Stimulated activated naive CD4-positive, alpha-beta T cell (primary cell): ENCODE results near the gene USP8.
"Not testable (repeated sequence)": the region's sequence is repeated elsewhere in the genome, so short reads cannot be mapped to it uniquely, and the experiment has no call there.

Experiments
- DNase-seq, 6 experiments: peaks; one replicate each; lab custom pipeline; 2025; lab: John Stamatoyannopoulos, UW

The USP8 gene

DNA sequence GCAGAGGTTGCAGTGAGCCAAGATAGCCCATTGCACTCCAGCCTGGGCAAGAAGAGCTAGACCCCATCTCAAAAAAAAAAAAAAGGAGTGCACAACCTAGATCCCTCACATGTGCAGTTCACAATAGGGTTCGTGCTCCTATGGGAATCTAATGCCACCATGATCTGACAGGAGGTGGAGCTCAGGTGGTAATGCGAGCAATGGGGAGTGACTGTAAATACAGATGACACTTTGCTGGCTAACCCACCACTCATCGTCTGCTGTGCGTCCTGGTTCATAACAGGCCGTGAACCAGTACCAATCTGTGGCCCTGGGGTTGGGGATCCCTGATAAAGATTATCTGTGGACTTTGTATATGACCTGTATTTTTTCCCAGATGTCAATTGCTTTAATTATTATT lies 16.7 kb downstream of the USP8 start:
- DNase-seq, result no peak

DNA sequence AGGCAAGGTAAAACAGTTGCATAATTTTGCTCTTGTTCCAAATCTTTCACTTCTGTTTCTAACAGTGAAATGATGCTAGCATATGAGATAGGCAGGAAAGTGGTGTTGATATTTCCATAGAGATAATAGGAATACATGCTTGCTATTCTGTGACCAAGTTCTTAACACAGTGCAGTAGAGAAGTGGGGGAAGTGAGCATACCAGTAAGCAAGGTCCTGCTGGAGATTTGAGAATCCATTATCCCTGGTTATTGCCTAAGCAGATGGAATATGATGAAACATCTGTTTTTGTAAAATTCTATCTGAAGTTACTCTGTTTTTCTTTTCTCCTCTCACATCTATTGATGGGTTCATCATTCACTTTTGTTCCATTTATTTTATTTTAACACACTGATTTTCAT lies 28.7 kb downstream of the USP8 start:
- no peak for DNase-seq

DNA sequence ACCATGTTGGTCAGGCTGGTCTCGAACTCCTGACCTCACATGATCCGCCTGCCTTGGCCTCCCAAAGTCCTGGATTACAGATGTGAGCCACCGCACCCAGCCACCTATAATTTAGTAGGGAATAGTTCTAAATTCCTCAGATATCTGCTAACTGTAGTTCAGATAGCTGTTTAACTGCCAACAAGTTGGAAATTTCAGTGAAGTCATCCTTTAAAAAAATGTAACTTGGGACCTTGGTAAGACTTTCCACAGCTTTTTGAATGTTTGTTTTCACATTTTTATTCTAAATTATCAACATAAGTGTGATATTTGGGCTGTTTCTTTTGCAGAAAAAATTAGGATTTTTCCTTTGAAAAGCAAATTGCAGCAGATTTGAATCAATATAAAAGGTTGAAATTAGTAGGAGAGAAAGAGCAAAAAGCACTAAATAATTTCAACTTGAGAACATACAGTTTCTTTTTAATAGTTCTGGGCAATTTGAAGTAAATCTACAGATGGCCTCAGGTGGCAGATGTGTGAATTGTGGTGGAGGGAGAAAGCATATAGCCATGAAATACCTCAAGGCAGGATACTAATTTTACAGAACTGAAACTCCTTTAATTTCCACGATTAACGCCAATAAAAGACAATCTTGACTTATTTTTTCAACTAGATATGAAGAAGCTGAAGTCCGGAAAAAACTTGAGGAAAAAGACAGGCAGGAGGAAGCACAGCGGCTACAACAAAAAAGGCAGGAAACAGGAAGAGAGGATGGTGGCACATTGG lies 34.3 kb downstream of the USP8 start:
- DNase-seq, result no peak

DNA sequence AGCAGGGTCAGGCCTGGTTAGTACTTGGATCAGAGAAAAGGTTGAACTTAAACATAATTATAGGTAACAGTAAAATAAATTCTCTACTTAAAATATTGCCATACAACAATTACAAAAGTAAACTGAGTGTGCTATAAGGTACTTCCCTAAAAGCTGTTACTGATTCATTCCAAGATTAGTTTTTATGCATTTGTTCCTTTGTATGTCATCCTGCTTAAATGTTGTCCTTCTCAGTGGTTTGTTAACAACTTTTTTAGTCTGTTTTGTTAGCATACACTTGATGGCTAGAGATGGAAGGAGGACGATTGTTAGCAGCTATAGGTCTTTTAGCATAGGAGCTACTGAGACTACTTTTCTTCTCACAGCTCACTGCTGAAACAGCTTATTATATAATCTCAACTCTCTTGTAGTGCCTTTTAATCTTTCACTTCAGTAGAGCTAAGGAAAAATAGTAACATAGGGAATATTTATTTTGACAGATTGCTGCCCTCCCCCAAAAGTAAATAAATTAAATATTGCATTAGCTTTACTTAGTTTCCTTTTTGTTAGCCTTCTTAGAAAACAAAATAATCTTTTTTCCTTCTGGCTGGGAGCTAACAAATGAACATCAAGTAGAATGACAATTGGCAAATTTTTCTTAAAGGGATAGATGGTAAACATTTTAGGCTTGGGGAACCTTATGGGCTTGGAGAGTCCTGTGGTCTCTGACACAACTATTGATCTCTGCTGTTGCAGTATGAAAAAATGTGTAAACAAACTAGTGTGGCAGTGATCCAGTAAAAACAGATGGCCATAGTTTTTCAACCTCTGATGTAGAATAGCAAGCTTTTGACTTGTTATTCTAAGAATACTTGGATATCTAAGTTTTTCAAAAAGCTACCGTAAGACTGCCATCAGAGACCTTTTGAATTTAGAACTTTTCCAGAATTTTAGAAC lies 39.5 kb downstream of the USP8 start:
- DNase-seq, result no peak

DNA sequence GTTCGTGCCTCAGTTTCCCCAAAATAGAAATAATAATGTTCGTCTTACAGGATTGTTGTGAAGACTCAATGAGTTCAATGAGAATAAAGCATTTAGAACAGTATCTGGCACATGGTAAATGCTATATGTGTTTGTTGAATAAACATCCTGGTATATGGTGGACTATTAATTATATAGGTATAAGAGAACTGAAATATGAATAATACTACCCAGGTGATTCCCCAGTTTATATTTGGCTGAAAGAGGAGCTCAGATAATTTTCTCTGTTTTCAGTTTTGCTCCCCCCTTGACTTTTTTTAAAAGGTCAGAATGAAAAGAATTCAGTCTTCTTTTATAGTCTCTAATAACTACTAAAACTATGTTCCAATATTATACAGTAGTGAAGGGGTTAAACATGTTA lies 46.9 kb downstream of the USP8 start:
- no peak for DNase-seq

DNA sequence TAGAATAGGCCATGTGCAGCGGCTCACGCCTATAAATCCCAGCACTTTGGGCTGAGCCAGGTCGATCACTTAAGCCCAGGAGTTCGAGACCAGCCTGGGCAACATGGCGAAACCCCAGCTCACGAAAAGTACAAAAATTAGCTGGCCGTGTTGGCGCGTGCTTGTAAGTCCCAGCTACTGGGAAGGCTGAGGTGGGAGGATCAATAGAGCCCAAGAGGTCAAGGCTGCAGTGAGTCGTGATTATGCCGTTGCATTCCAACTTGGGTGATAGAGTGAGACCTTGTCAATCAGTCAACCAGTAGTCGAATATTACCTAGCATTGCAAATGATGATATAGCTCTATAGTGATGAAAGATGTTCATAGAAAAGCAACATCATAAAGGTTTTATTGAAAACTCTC lies 51.9 kb downstream of the USP8 start:
- no peak for DNase-seq

DNA sequence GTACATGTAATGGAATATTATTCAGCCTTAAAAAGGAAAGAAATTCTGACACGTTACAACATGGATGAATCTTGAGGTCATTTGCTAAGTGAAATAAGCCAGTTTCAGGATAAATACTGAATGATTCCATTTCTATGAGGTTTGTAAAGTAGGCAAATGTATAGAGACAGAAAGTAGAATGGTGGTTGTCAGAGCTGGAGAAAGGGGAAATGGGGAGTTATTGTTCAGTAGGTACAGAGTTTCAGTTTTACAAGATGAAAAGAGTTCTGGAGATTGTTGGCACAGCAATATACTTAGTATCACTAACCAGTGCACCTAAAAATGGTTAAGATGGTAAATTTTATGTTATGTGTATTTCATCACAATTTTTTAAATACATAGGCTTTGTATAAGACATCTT lies 60.6 kb downstream of the USP8 start:
- DNase-seq, result no peak

DNA sequence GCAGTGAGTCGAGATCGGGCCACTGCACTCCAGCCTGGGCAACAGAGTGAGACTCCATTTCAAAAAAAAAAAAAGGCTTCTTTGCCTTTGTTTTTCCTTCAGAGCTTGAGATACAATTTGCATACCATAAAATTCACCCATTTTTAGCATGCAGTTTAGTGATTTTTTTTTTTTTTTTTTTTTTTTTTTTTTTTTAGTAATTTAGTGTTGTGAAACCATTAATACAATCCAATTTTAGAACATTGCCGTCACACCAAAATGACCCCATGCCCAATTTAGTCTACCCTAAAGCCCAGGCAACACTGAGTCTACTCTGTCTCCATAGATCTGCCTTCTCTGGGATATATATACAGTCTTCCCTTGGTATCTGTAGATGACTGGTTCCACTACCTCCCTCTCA lies 61.2 kb downstream of the USP8 start:
- DNase-seq, result no peak

DNA sequence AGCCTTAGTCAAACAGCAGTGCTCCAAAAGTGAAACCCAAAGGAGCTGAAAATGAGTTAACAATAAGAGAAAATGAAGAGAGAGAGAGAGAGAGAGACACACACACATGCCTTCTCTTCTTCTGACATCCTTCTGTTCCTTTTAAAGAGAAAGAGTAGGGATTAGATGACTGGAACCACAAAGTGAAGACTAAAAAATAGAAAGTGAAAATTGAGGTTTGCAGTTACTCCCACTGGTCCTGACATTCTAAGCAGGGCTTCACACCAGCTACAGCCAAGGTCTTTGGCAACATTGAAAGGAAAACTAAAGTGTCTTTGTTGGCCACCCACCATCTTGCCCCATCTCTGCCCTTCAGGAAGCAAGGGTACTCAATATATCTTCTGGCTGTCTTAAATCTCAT lies 63.1 kb downstream of the USP8 start:
- DNase-seq, result no peak

DNA sequence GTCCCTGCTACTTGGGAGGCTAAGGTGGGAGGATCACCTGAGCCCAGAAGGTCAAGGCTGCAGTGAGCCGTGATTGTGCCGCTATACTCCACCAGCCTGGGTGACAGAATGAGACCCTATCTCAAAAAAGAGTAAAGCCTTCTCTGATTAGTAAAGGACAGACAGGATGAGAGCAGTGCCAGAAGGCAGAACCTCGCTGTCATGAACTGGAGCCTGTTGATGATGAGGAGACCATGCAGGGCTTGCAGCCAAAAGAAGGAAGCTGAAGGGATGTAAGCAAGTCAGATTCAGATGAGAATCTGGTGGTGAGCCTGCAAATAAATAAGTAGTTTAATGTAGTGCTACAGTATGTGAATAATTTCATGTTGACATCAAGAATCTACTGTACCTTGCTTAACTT lies 69.4 kb downstream of the USP8 start:
- no peak for DNase-seq

DNA sequence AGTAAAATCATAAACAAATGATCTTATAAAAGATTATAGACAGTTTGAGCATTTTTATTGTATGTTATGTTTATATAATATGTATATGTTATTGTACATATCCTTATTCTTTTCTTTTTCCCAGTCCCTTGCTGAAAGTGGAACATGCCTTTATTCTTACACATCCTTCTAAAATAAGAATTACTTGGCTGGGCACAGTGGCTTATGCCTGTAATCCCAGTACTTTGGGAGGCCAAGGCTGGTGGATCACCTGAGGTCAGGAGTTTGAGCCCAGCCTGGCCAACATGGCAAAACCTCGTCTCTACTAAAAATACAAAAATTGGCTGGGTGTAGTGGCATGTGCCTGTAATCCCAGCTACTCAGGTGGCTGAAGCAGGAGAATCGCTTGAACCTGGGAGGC lies 70.3 kb downstream of the USP8 start:
- DNase-seq, result not testable (repeated sequence)

DNA sequence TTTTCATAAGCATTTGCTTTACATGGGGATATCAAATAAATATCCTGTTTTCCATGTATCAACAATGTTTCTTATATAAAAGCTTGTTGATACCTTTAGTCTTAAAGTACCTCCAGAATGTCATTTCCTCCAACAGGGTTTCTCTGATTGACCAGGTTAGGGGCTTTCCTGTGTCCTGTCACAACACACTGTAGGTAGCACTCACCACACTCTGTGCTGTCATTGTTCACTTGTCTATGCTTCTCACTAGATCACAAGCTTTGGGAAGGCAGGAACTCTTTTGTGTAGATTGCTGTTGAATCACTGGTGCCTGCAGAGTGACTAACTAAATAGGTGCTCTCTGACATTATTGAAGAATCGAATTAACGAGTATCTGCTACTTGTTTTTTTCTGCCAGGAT lies 72.5 kb downstream of the USP8 start:
- no peak for DNase-seq

DNA sequence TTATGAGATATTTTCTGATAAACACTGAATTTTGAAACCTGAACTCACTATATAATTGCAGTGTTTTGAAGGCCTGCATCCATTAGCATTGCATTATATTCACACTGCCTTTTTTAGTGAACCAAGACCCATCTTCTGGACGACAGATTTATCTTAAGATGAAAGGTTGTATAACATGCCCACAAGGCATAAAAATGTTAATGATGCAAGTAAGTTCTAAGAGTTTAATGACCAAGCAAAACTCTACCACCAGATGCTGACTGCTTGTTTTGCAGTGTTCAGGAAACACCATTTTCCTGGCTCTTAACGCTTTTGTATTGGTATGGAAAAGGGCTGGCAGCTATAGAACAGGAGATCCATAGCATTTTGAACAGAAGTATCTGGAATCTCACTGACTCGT lies 76.1 kb downstream of the USP8 start:
- no peak for DNase-seq

DNA sequence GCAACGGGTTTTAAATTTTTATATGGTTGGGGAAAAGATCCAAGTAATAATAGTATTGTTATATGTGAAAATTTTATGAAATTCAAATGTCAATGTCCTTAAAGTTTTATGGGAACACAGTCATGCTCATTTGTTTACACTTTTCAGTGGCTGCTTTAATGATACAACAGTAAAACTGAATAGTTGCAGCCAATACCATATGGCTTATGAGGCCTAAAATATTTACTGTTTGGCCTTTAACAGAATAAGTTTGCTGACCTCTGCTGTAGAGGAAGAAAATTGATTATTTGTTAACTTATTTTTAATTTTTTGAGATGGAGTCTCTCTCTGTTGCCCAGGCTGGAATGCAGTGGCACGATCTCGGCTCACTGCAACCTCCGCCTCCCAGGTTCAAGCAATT lies 77.6 kb downstream of the USP8 start:
- no peak for DNase-seq

DNA sequence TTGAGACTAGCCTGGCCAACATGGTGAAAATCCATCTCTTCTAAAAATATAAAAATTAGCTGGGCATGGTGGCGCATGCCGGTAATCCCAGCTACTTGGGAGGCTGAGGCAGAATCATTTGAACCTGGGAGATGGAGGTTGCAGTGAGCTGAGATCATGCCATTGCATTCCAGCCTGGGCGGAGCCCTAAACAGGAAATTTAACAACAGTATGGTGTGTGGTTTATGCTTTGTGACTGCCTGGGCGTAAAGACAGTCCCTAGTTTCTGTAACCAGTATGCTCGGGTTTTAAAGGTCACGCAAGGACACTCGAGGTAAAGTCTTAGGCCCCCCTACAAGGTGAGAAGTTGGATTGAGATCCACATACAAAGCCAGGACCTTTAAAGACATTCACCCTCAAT lies 78.9 kb downstream of the USP8 start:
- DNase-seq, result no peak

DNA sequence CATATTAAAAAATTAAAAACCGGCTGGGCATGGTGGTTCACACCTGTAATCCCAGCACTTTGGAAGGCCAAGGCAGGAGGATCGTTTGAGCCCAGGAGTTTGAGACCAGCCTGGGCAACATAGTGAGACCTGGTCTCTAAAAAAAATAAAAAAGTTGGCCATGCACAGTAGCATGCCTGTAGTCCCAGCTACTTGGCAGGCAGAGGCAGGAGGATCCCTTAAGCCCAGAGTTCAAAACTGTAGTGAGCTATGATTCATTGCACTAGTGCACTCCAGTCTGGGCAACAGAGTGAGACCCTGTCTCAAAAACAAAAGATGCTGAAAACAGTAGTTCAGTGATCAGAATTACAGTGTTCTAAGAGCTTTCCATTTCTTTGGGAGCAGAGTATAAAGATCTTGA lies 81.5 kb downstream of the USP8 start:
- not testable (repeated sequence) for DNase-seq

DNA sequence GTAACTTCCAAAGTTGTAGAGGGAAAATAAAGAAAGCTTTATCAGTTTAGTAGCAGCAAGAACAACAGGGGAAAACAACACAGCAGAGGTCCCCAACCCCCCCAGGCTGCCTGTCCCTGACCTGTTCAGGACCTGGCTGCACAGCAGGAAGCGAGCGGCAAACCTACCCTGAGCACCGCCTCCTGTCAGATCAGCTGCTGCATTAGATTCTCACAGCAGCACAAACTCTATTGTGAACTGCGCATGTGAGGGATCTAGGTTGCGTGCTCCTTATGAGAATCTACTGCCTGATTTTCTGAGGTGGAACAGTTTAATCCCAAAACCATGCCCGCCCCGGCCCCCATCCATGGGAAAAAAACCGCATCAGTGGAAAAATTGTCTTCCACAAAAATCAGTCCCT lies 81.9 kb downstream of the USP8 start:
- DNase-seq, result no peak

DNA sequence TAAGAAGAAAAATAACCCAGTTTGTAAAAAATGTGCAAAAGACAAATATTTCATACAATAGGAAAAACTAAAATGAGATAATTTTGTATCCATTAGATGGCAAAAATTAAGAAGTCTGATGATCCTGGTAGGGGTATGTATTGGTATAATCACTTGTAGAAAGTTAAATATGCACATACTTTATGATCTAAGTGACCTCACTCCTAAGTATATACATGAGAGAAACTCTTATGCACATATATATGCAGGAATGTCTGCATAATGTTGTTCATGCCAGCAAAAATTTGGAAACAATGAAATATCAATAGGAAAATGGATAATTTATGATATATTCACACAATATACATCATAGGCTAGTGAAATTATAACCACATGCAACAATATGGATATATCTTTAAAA lies 88.8 kb downstream of the USP8 start:
- no peak for DNase-seq

DNA sequence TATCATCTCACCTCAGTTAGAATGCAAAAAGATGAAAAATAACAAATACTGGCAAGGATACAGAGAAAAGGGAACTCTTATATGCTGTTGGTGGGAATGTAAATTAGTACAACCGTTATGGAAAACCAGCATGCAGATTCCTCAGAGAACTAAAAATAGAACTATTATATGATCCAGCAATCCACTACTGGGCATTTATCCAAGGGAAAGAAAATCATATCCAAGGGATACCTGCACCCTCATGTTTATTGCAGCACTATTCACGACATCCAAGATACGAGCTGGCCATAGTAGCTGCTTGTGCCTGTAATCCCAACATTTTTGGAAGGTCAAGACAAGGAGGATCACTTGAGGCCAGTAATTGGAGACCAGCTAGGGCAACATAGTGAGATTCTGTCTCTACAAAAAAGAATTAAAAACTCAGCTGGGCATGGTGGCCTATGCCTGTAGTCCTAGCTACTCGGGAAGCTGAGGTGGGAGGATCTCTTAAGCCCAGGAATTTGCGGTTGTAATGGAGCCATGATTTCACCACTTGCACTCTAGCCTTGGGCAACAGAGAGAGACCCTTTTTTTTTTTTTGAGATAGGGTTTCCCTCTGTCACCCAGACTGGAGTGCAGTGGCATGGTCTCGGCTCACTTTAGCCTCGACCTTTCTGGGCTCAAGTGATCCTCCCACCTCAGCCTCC lies 95.7 kb downstream of the USP8 start:
- DNase-seq, result no peak

DNA sequence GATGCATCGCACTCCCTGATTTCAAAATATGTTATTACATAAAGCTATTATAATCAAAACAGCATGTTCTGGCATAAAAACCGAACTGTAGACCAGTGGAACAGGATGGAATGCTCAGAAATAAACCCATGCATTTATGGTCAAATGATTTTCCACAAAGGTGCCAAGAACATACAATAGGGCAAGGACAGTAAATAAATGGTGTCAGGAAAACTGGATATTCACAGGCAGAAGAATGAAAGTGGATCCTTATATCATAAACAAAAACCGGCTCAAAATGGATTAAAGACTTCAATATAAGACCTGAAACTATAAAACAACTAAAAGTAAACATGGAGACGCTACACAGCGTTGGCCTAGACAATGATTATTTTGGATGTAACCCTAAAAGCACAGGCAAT lies 99.6 kb downstream of the USP8 start:
- DNase-seq, result no peak

DNA sequence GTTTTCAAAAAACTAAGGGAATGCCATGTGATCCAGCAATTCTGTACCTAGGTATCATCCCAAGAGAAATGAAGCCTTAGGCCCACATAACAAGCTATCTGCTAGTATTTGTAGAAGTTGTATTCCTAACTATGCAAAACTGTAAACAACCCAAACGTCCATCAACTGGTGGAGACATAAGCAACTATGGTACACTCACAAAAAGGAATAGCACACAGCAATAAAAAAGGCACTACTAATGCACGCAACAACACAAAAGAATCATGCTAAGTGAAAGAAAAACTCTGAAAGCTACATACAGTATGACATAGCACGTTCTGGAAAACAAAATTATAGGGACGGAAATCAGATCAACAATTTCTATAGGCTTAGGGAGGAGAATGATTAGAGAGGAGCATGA lies 107.0 kb downstream of the USP8 start:
- DNase-seq, result no peak

DNA sequence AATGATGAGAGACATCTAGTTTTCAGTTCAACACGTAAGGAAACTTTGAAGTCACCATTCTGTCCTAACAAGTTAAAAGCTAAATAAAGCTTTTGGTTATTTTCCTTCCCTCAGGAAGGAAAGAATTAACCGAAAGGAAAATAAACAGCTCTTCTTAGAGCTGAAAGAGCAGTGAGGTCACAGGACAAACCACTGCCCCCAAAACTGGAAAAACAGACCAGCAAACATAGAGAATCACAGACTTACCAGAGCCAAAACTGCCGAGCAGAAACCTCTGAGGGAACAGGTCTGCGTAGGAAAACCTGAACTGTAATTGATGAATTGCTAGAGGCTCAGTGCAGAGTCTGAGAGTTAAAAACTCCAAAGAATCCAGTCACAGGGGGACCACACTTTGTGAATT lies 107.6 kb downstream of the USP8 start:
- DNase-seq, result no peak

DNA sequence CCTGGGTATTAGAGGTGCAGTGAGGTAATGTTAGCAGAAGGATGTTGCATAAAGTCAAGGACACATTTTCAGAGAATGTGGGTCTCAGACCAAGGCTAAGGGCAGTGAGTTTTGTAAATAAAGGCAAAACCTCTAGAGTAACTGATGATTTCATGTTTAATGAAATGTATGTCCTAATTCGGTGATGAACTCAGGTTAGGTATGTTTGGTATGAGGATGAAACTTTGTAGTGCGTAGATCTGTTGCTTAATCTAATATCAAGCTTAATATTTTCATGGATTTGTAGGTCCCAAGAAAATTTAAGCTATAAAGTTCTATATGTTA lies 118.6 kb downstream of the USP8 start:
- no peak for DNase-seq
